Measurements from ENCODE around the gene KIF14. TPM values are rescaled to one million over a fixed set of nuclear protein-coding genes. Genes with fewer than 3 reads are reported as not detected.
"Not testable (repeated sequence)": the region's sequence is repeated elsewhere in the genome, so short reads cannot be mapped to it uniquely, and the experiment has no call there.

KIF14 gene
- total RNA-seq, 1 donor from 2014 or later, result 1.9 TPM

DNA sequence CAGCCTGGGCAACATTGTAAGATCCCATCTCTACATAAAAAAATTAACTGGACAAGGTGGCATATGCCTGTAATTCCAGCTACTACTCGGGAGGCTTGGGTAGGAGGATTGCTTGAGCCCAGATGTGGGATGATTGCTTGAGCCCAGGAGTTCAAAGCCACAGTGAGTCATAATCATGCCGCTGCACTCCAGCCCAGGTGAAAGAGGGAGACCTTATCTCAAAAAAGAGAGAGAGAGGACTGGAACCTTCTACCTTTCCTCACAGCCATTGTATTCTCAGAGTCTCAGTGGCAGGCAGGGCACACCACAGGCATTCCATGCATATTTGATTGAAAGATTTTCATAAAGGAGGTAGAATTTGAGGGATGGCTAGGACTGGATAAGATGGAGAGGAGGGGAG, 78.4 kb downstream of the KIF14 start:
- DNase-seq, result no peak

DNA sequence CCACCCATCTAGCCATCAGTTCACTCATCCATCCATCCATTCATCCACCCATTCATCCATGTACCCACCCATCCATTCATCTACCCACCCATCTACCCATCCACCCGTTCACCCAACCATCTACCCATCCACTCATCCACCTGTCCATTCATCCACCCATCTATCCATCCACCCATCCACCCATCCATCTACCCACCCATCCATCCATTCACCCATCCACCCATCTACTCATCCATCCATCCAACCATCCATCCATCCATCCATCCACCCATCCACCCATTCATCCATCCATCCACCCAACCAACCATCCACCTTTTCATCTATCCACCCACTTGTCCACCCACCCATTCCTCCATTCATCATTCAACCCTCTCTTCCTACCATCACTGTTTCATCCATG, 80.3 kb downstream of the KIF14 start:
- DNase-seq, result no peak

DNA sequence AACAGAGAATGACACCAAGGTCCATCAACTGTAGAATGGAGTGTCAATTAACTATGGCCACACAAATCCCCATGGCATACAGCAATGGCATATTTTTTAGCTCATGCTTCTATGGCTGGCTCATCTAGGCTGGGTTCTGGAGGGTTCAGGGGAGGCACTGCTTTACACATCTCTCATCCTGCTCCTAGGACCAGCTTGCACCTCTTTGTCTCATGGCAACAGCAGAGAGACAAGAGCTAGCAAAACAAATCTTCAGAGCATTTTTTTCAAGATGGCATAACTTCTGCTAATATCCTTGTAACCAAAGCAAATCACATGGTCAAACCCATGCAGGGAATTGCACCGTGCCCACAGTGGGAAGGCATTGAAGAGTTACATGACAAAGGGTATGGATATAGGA, 82.4 kb downstream of the KIF14 start:
- DNase-seq, result no peak

DNA sequence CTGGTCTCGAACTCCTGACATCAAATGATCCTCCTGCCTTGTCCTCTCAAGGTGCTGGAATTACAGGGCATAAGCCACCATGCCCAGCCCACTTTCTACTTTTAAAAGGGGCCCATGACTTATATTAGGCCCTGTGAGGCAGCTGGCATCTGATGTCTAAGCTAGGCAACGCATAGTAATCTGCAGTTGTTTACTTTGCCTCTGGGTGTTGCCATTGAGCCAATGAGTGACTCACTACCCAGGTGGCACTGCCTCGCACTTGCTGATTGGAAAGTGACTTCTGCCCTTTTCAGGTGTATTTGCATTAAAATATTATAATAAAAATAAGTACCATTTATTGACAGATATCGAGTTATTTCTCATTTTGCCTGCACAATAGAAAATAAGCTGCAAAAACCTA, 84.9 kb downstream of the KIF14 start:
- DNase-seq, result no peak

DNA sequence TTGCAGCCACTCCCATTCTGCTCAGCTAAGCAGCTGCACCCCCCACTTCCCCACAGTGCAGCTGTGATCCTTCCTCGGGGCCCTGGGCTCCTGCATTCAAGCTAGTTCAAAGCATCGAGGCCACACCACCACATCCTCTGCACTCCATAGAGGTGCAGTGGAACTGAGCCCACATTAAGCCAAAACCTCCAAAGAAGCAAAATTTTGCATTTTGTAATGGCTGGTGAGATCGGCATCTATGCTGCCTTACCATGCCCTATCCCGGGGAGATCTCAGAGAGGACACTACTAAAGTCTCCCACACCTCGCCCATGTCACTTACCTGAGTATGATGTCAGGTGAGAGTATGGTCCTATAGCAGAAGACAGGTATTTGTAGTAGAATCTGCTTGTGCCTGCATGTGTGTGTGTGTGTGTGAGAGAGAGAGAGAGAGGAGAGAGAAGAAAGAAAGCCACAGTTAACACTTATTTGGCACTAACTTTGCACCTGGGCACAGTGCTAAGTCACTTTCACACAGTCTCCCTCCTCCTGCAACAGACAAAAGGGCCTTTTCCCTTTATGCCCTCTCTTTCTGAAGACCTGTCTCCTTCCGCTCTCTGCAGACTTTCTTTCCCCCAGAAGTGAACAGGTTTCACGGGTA, 89.8 kb downstream of the KIF14 start:
- no peak for DNase-seq

DNA sequence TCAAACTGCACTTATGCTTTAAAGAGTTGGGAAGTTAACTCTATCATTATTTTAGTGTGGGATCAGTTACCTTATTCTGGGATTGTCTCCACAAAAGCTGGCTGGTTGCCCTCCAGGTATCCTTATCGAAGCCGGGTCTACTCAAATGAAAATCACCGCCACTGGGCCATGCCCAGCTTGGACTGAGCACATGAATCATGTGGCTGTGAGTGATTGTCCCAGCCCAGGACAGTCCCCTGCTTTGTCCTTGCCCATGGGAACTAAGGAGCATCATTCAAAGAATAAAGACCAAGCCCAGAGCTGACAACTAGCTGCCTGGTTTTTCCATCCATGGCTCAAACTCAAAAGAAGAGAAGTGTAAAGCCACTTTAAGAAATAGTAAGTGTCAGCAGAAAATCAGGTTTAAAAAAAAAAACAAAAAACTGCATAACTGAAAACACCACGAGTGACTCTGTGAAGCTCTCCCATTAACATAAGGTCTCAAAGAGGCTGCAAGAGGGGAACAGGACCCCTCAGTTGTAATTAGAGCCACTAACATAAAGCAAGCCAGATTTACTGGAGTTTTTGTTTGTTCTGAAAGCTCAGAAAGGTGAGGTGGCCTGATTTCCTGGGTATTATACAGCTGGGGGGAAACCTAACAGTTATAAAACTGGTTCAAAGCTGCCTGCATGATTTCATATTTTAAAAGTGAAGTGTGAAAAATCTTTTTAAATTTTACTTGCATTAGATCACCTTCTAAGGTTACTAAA, 91.5 kb downstream of the KIF14 start:
- no peak for DNase-seq

DNA sequence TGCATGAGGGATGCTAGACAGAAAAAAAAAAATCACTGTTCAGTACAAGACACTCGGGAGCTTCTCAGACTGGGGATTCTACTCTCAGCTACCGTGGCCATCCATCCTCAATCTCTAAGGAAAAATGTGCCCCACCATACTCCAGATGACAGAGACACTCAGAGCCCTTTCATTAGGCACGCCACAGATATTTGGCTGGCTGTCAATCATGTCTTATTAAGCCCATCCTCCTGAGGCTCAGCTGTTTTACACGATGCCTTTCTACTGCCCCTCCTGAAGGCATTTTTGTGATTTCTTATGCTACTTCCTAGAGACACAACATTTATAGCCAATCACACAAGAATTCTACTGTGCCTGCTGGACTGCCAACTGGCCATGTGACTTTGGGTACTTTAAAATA, 92.9 kb downstream of the KIF14 start:
- no peak for DNase-seq

DNA sequence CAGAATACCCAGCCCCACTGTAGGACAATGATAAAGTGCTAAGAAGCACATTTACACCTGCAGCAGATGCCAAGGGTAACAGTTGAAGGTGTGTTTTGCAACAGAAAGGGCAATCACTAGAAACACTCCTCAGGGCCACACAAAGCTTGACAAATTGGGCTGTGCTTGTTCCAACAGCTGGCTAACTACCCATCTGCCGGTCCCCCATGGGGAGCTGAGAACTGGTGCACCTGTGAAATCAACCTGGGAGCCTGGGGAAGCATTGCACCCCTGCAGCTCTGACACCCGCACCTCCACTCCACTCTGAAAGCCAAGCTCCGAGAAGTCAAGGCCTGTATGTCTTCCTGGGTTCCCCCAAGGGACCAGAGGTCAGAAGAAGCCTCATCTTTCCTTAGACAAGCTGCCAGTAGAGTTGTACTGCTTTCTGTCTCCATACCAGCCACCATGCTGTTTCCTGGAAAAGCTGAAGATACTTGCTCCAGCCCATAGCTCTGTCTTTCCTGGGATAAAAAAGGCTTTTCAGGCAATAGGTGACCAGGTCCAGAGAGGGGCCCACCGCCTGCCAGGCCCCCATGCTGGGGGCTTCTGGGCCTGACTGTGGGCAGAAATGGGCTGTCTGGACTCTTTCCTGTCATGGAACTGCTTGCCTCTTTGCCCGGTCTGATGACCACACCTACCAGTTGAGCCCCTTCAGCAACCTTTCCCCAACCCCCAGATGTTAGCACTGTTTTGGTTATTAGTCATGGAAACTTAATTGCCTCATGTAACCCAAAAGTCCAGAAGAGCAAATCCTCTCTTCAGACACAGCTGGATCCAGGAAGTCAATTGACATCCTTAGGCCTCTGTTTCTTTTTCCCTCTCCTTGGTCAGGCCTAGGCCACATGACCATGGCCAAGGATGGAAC, 93.6 kb downstream of the KIF14 start:
- no peak for DNase-seq

DNA sequence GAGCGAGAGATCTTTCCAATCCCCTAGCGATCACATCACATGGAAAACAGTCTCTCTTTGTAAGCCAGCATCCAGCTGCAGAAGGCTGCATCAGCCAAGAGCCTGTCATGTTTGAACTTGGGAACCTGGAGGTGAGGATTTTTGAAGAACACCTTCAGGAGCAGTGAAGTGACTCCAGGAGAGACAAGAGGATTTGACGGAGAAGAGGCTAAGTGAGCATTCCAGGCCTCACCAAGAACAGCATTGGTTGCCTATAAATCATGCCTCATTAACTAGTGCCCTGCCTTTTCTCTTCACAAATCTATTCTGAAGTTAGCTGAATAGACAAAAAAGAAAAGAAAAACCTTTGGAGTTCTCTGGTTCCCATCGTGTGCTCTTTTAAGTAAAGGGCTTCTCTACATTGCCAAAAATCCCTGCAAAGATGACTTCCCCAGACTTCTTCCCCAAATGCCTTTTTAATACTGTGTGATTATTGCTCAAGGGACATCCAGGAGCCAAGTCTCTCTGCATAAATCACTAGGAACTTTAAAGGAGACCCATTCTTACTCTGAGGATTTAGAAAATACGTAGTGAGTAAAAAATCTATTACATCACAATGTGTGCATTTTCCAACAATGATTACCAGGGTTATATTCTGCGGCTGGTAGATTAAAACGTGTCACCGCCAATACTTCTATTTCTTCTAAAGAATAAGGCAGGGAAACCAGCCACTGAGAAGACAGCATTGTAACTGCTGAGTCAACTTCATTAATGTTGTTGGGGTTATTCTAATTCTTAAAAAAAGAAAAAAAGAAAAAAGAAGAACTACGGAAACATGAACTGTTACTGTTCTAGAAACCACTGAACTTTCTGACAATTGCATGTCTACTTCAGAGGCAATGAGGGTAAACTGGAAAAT, 95.2 kb downstream of the KIF14 start:
- no peak for DNase-seq

DNA sequence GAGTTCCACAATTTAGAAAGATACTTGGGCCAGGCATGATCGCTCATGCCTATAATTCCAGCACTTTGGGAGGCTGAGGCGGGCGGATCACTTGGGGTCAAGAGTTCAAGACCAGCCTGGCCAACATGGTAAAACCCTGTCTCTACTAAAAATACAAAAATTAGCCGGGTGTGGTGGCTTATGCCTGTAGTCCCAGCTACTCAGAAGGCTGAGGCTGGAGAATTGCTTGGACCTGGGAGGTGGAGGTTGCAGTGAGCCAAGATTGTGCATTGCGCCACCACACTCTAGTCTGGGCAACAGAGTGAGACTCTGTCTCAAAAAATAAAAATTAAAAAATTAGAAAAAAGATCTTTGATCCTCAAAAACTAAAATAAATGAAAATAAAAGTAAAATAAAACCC, 96.0 kb downstream of the KIF14 start:
- not testable (repeated sequence) for DNase-seq

DNA sequence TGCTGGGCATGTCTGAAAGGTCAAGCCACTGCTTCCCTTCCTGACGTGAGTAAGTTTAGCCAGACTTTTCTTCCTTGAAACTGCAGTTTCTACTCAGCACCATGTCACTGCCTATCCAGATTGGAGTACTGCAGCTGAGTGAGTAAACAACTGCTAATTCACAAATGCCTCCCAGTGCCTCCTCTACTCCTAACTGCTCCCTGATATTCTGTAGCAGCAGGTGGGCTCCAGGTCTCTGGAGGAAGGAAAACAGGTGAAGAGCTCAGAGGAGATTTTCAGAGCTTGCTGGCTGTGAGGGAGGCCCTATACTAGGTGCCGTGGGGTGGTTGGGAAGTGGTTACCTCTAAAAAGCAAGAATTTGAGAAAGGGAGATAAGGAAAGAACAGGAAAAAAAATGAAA, 96.5 kb downstream of the KIF14 start:
- DNase-seq, result no peak

DNA sequence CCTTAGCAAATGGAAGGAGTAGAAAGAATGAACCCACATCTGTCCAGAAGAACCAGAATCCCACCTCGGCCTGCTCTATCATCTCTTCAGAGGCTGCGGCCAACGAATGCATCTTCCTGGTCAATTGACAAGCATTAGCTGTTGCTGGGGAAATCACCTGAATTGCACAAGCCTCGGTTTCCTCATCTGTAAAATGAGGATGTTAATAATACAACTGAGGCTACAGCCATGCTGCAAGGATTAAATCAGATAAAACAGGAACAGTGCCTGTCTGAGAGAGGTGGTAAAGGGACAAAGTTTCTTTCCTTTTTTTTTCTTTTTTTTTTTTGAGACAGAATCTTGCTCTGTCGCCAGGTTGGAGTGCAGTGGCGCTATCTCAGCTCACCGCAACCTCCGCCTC, 99.8 kb downstream of the KIF14 start:
- no peak for DNase-seq

DNA sequence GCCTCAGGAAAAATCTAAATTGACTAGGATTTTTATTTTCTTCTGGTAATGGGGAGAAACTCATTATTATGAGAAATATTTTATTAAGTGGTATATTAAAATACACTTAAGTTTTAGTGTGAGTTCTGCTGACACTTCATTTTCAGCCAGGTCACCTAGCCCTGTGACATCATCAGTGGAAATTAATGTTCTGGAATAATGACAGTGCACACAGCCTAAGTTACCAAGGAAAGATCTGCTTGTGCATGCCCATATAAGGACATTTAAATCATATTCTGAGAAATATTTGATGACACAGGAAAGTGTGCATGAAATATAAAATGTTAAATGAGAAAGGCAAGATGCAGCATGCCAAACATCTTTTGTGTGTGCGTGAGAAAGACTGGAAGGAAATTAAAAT, 102.0 kb downstream of the KIF14 start:
- DNase-seq, result no peak

DNA sequence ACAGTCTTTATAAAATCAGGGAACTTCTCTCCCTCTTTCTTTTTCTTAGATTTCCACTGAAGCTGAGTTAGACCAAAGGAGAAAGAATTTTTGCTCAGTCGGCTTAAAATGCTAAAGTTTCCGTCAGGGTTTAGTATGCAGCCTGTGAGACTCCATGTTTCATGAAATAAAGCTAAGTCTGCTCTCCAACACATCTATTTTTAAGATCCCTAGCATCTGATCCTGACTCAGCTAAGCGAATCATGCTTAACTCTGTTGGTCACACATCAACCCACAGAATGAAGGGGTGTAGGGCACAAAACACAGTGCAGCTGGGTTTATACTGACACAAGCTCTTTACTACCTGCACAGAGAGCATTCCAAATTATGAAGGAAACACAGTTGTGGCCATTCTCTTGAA, 108.4 kb downstream of the KIF14 start:
- DNase-seq, result peak; percentile 6

DNA sequence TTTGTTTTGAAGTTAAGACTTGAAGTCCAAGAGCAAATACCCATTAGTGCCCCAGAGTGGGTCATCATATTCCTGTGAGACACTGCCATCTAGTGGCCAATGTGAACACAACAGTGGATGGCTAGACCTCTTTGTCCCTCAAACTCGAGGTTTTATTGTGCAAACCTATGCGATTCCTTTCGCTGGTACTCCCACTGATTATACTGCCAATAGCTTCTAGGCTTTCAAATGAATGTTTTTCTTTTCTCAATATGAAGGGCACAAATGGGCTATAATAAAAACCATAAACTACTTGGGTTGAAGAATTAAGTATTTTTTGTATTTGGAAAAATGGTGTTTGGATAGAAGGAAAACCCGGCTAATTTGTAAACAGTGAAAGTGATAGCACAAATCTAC, 110.3 kb downstream of the KIF14 start:
- peak; percentile 39 for DNase-seq

DNA sequence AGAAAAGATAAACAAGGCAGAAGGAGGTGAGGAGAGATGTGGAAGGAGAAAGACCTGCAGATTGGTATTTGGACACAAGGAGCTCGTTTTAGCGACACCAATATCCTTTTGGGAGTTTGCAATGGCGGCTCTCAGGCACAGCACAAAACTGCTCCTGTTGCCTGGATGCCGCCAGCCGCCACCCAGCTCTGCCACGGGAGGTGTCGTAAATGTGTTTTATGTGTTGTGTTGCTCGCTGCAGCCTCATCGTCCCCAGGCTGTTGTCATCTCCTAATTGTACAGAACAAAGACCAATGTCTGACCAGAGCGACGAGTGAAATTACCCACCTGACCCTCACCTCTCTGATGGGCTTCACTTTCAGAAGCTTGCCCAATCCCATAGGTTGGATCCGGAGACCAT, 114.1 kb downstream of the KIF14 start:
- no peak for DNase-seq

DNA sequence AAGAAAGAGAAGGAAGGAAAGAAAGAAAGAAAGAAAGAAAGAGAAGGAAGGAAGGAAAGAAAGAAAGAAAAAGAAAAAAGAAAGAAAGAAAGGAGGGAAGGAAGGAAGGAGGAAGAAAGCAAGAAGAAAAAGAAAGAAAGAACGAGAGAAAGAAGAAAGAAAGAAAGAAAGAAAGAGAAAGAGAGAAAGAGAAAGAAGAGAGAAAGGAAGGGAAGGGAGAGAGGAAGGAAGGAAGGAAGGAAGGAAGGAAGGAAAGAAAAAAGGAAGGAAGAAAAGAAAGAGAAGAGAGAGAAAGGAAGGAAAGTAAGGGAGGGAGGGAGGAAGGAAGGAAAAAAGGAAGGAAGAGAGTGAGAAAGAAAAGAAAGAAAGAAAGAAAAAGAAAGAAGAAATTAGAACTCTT, 115.3 kb downstream of the KIF14 start:
- DNase-seq, result no peak

Other genes with a start within 250 kb of the KIF14 start
- 52.4 TPM for gene ZNF281, start 210.7 kb downstream of the KIF14 start, total RNA-seq
- gene DDX59, start 49.2 kb upstream of the KIF14 start, total RNA-seq, result 20.0 TPM
- 130 TPM for gene CAMSAP2, start 118.1 kb upstream of the KIF14 start, total RNA-seq